H9 (cell line): ENCODE results near the gene PEX5L. TPM values are rescaled to one million over a fixed set of nuclear protein-coding genes. Genes with fewer than 3 reads are reported as not detected.
A peak's percentile ranks its signal among the peaks of the same experiment; 100 is the strongest.

Source experiments
- DNase-seq: peaks from one replicate; pipeline ENCODE4 v3.0.0-alpha.2; 2017
- H2AFZ ChIP-seq: one replicate; pipeline ENCODE4 v1.6.1; 2013; ENCODE audit warnings: mild to moderate bottlenecking, low read length, control low read depth, moderate library complexity
- H2AK5ac ChIP-seq: 2 replicates; pipeline ENCODE4 v1.6.1; 2013; ENCODE audit warnings: low read length, control low read depth, mixed read lengths; ENCODE audit not compliant: insufficient read length
- H2BK120ac ChIP-seq: one replicate; pipeline ENCODE4 v1.6.1; 2013; ENCODE audit warnings: low read depth, mild to moderate bottlenecking, low read length, control low read depth, inconsistent platforms; ENCODE audit not compliant: poor library complexity, severe bottlenecking
- H2BK12ac ChIP-seq: 2 replicates; pipeline ENCODE4 v1.6.1; 2013; ENCODE audit warnings: low read length, control low read depth, mixed read lengths, low read depth; ENCODE audit not compliant: insufficient read length
- H2BK15ac ChIP-seq: 2 replicates; pipeline ENCODE4 v1.6.1; 2013; ENCODE audit warnings: low read depth, low read length, control low read depth
- H2BK20ac ChIP-seq: one replicate; pipeline ENCODE4 v1.6.1; 2013; ENCODE audit warnings: low read depth, mild to moderate bottlenecking, low read length, control low read depth, inconsistent platforms; ENCODE audit not compliant: poor library complexity, severe bottlenecking
- H2BK5ac ChIP-seq: 2 replicates; pipeline ENCODE4 v1.6.1; 2013; ENCODE audit warnings: low read length, control low read depth, mixed read lengths; ENCODE audit not compliant: insufficient read length
- H3K14ac ChIP-seq: 2 replicates; pipeline ENCODE4 v1.6.1; 2013; ENCODE audit warnings: low read length, control low read depth; ENCODE audit not compliant: insufficient read depth
- H3K18ac ChIP-seq: 2 replicates; pipeline ENCODE4 v1.6.1; 2013; ENCODE audit warnings: low read depth, mild to moderate bottlenecking, mixed read lengths, low read length, control low read depth; ENCODE audit not compliant: insufficient read length
- H3K23ac ChIP-seq: 2 replicates; pipeline ENCODE4 v1.6.1; 2013; ENCODE audit warnings: low read length, control low read depth, mixed read lengths, low read depth; ENCODE audit not compliant: insufficient read length
- H3K23me2 ChIP-seq: 2 replicates; pipeline ENCODE4 v1.6.1; 2013; ENCODE audit warnings: low read depth, mild to moderate bottlenecking, mixed read lengths, low read length, control low read depth; ENCODE audit not compliant: insufficient read length, poor library complexity, severe bottlenecking
- H3K27ac ChIP-seq: 2 replicates; pipeline ENCODE4 v1.5.1; 2013; ENCODE audit warnings: low read length, control low read depth, mixed read lengths, low read depth; ENCODE audit not compliant: insufficient read length
- H3K27me3 ChIP-seq: 2 replicates; pipeline ENCODE4 v1.6.1; 2013; ENCODE audit warnings: low read length, control low read depth, inconsistent platforms; ENCODE audit not compliant: insufficient read depth
- H3K4ac ChIP-seq: 2 replicates; pipeline ENCODE4 v1.6.1; 2013; ENCODE audit warnings: low read depth, mild to moderate bottlenecking, control low read depth, inconsistent platforms, low read length, moderate library complexity
- H3K4me1 ChIP-seq: 2 replicates; pipeline ENCODE4 v1.6.1; 2013; ENCODE audit warnings: low read length, control low read depth, inconsistent platforms; ENCODE audit not compliant: insufficient read depth
- H3K4me2 ChIP-seq: 2 replicates; pipeline ENCODE4 v1.6.1; 2013; ENCODE audit warnings: low read length, control low read depth, mixed read lengths; ENCODE audit not compliant: insufficient read length, insufficient read depth
- H3K56ac ChIP-seq: 2 replicates; pipeline ENCODE4 v1.6.1; 2013; ENCODE audit warnings: low read depth, mild to moderate bottlenecking, mixed read lengths, low read length, control low read depth; ENCODE audit not compliant: insufficient read length
- H3K79me1 ChIP-seq: 2 replicates; pipeline ENCODE4 v1.6.1; 2013; ENCODE audit warnings: low read depth, mild to moderate bottlenecking, moderate library complexity, low read length, control low read depth, inconsistent platforms; ENCODE audit not compliant: insufficient read depth, poor library complexity, severe bottlenecking
- H3K79me2 ChIP-seq: 2 replicates; pipeline ENCODE4 v1.6.1; 2013; ENCODE audit warnings: low read length, control low read depth, inconsistent platforms; ENCODE audit not compliant: insufficient read depth
- H3K9ac ChIP-seq: 2 replicates; pipeline ENCODE4 v1.6.1; 2013; ENCODE audit warnings: low read length, control low read depth, mixed read lengths; ENCODE audit not compliant: insufficient read length; ENCODE audit errors: extremely low read depth
- H3K9me3 ChIP-seq: one replicate; pipeline ENCODE4 v1.6.1; 2013; ENCODE audit warnings: low read depth, low read length, inconsistent platforms; ENCODE audit not compliant: control insufficient read depth
- H3T11ph ChIP-seq: one replicate; pipeline ENCODE4 v1.6.1; 2013; ENCODE audit warnings: mild to moderate bottlenecking, low read length, control low read depth, inconsistent platforms
- H4K20me1 ChIP-seq: one replicate; pipeline ENCODE4 v1.6.1; 2013; ENCODE audit not compliant: control insufficient read depth, insufficient read length, insufficient read depth
- H4K5ac ChIP-seq: 2 replicates; pipeline ENCODE4 v1.6.1; 2013; ENCODE audit warnings: low read depth, mild to moderate bottlenecking, mixed read lengths, low read length, control low read depth; ENCODE audit not compliant: insufficient read length
- H4K8ac ChIP-seq: replicated peaks from 2 replicates; pipeline ENCODE4 v1.6.1; 2013; ENCODE audit warnings: low read length, control low read depth, mixed read lengths, low read depth; ENCODE audit not compliant: insufficient read length
- H4K91ac ChIP-seq: 2 replicates; pipeline ENCODE4 v1.6.1; 2013; ENCODE audit warnings: low read depth, mild to moderate bottlenecking, moderate library complexity, mixed read lengths, low read length, control low read depth; ENCODE audit not compliant: insufficient read length
- H3K27ac Mint-ChIP-seq, 3 experiments: 2 replicates in 2 of 3; 3 replicates in 1 of 3; pipeline ENCODE4 v1.8.0; 2020 to 2021; ENCODE audit warnings: mixed read lengths in 3 of 3, mild to moderate bottlenecking in 1 of 3, moderate library complexity in 1 of 3
- H3K27me3 Mint-ChIP-seq: 2 replicates; pipeline ENCODE4 v1.8.0; 2021; ENCODE audit warnings: low read depth, mild to moderate bottlenecking, moderate library complexity, mixed read lengths
- H3K36me3 Mint-ChIP-seq, 3 experiments: 2 replicates in 2 of 3; 3 replicates in 1 of 3; pipeline ENCODE4 v1.8.0; 2020 to 2021; ENCODE audit warnings: low read depth in 3 of 3, mixed read lengths in 3 of 3; ENCODE audit not compliant: insufficient read depth in 1 of 3
- H3K4me1 Mint-ChIP-seq, 2 experiments: 2 replicates each; pipeline ENCODE4 v1.8.0; 2020; ENCODE audit warnings: mixed read lengths in 2 of 2
- H3K4me3 Mint-ChIP-seq, 2 experiments: 2 replicates in 1 of 2; 3 replicates in 1 of 2; pipeline ENCODE4 v1.8.0; 2020 to 2021; ENCODE audit warnings: mild to moderate bottlenecking in 2 of 2, mixed read lengths in 2 of 2, moderate library complexity in 1 of 2
- H3K9me3 Mint-ChIP-seq, 2 experiments: 2 replicates in 1 of 2; 3 replicates in 1 of 2; pipeline ENCODE4 v1.8.0; 2020; ENCODE audit warnings: mild to moderate bottlenecking in 2 of 2, mixed read lengths in 2 of 2, moderate library complexity in 1 of 2
- WGBS: extraction: QIAGEN DNeasy Blood & Tissue Kit; methylation state at CpG from one replicate; pipeline ENCODE4 v1.1.7; 2013; ENCODE audit warnings: missing lambda C conversion rate, low lambda C conversion rate, mixed read lengths; ENCODE audit not compliant: insufficient read length; ENCODE audit errors: extremely low coverage; 5-methylcytosine and 5-hydroxymethylcytosine counted together
- total RNA-seq: library from RNA; stranded (reverse); gene quantifications from 2 replicates; pipeline ENCODE4 v1.2.1, GENCODE V29; 2021
- TF ChIP-seq, protein P1 (sequence below): fragments of 200-600 bp; sonication (generic); conservative IDR thresholded peaks from 3 replicates; pipeline ENCODE4 v1.8.0; 2021; ENCODE audit warnings: antibody characterized with exemption, mild to moderate bottlenecking

Gene PEX5L
- total RNA-seq, 1 experiment from 2014 or later = 0.85 TPM

GRCh38 chr3:179837374-179837773 lies 199.4 kb downstream of the PEX5L start:
- no CpG with 5 or more reads among the region's 2 CpGs for WGBS
- Histone ChIP-seq H3K23ac (no peak overlapping the region), H4K91ac (no peak overlapping the region), H3K4me1 (peaks cover 3% of the 10 kb centered on the region; the same call in 1 of the 2 replicates), H3T11ph (no peak overlapping the region), H3K79me2 (no peaks in the 10 kb centered on the region), H3K79me1 (no peaks in the 10 kb centered on the region), H3K27ac (no peak overlapping the region), H4K8ac (no peak overlapping the region), H3K14ac (no peak overlapping the region), H3K23me2 (no peaks in the 10 kb centered on the region), H4K5ac (no peak overlapping the region), H3K9ac (no peak overlapping the region), H2AFZ (no peak overlapping the region), H2BK5ac (no peak overlapping the region), H2BK15ac (no peak overlapping the region), H3K56ac (no peak overlapping the region), H2AK5ac (no peak overlapping the region), H3K9me3 (no peaks in the 10 kb centered on the region), H3K4me2 (no peak overlapping the region), H2BK20ac (no peak overlapping the region), H3K27me3 (no peaks in the 10 kb centered on the region), H2BK120ac (no peak overlapping the region), H4K20me1 (no peaks in the 10 kb centered on the region), H2BK12ac (no peak overlapping the region), H3K4ac (no peak overlapping the region), H3K18ac (no peak overlapping the region)
- no peak overlapping the region for H3K4me3 Mint-ChIP-seq
- no peaks in the 10 kb centered on the region; the same call in none of the 2 replicates for H3K27me3 Mint-ChIP-seq
- no peak for DNase-seq
- H3K4me1 Mint-ChIP-seq = peaks cover 6 to 8% of the 10 kb centered on the region in 2 experiments
- no peaks in the 10 kb centered on the region for H3K36me3 Mint-ChIP-seq
- no peaks in the 10 kb centered on the region for H3K9me3 Mint-ChIP-seq
- no peak overlapping the region for H3K27ac Mint-ChIP-seq
- TF ChIP-seq, protein P1, sequence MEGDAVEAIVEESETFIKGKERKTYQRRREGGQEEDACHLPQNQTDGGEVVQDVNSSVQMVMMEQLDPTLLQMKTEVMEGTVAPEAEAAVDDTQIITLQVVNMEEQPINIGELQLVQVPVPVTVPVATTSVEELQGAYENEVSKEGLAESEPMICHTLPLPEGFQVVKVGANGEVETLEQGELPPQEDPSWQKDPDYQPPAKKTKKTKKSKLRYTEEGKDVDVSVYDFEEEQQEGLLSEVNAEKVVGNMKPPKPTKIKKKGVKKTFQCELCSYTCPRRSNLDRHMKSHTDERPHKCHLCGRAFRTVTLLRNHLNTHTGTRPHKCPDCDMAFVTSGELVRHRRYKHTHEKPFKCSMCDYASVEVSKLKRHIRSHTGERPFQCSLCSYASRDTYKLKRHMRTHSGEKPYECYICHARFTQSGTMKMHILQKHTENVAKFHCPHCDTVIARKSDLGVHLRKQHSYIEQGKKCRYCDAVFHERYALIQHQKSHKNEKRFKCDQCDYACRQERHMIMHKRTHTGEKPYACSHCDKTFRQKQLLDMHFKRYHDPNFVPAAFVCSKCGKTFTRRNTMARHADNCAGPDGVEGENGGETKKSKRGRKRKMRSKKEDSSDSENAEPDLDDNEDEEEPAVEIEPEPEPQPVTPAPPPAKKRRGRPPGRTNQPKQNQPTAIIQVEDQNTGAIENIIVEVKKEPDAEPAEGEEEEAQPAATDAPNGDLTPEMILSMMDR = peak; percentile 36; the same call in 2 of the 3 replicates
